Activated naive CD8-positive, alpha-beta T cell treated with anti-CD3 and anti-CD28 coated beads, Interleukin-2, amount 10 ng/mL, durations not matched to agents 7 days and 5 days (primary cell): ENCODE data around the gene GALNT5. TPM values are rescaled to one million over a fixed set of nuclear protein-coding genes. Genes with fewer than 3 reads are reported as not detected.
A peak's percentile ranks its signal among the peaks of the same experiment; 100 is the strongest.
"Not testable (repeated sequence)": the region's sequence is repeated elsewhere in the genome, so short reads cannot be mapped to it uniquely, and the experiment has no call there.

Source experiments
- ATAC-seq: fragments of 150-1000 bp; cut with Tn5 transposase; one replicate; pipeline ENCODE4 v1.10.0; 2021; ENCODE audit warnings: low read depth, moderate library complexity
- POLR2A ChIA-PET: fragments of 350-600 bp; sonication (Branson Sonifier 250); formaldehyde crosslinking; loops from one replicate; lab custom pipeline; 2021; ENCODE audit warnings: antibody characterized with exemption; lab: Charles Lee
- DNase-seq: peaks from one replicate; pipeline ENCODE4 v3.0.0; 2021
- H3K27ac Mint-ChIP-seq: one replicate; pipeline ENCODE4 v1.8.0; 2022; ENCODE audit warnings: mild to moderate bottlenecking, mixed read lengths
- H3K27me3 Mint-ChIP-seq: one replicate; pipeline ENCODE4 v1.8.0; 2022; ENCODE audit warnings: mild to moderate bottlenecking, moderate library complexity, mixed read lengths
- H3K36me3 Mint-ChIP-seq: one replicate; pipeline ENCODE4 v1.8.0; 2021; ENCODE audit warnings: mild to moderate bottlenecking, mixed read lengths
- H3K4me1 Mint-ChIP-seq: one replicate; pipeline ENCODE4 v1.8.0; 2021; ENCODE audit warnings: mixed read lengths
- H3K4me3 Mint-ChIP-seq: one replicate; pipeline ENCODE4 v1.8.0; 2022; ENCODE audit warnings: mild to moderate bottlenecking, moderate library complexity, mixed read lengths
- H3K9me3 Mint-ChIP-seq: one replicate; pipeline ENCODE4 v1.8.0; 2021; ENCODE audit warnings: mixed read lengths
- total RNA-seq, 2 experiments: library from RNA; stranded (reverse); gene quantifications; one replicate each; pipeline ENCODE4 v1.2.3, GENCODE V29; 2021

GALNT5 gene
- total RNA-seq, 2 experiments from 2014 or later: not detected

- peaks cover 45% of the 10 kb centered on the region for H3K4me1 Mint-ChIP-seq
- POLR2A ChIA-PET: interaction anchor here (1.1 to 1.4 kb wide), 2 partner anchors 71 to 107 kb away, joined by 3 to 4 read pairs; no protein-coding TSS in a partner anchor
- DNase-seq (no peak), ATAC-seq (peak; percentile 20)
- peaks cover 5% of the 10 kb centered on the region for H3K36me3 Mint-ChIP-seq
- H3K27me3 Mint-ChIP-seq: no peaks in the 10 kb centered on the region
- no peak overlapping the region for H3K4me3 Mint-ChIP-seq
- H3K27ac Mint-ChIP-seq: no peak overlapping the region
- H3K9me3 Mint-ChIP-seq: no peaks in the 10 kb centered on the region
These were observed 76.0 kb downstream of the GALNT5 start for GRCh38 chr2:157333304-157334047.

- no peaks in the 10 kb centered on the region for H3K27me3 Mint-ChIP-seq
- peaks cover 41% of the 10 kb centered on the region for H3K4me1 Mint-ChIP-seq
- no peak for ATAC-seq
- peak overlapping the region; percentile 31 for H3K4me3 Mint-ChIP-seq
- peak overlapping the region; percentile 34 for H3K27ac Mint-ChIP-seq
- POLR2A ChIA-PET: interaction anchor here (1.1 to 1.2 kb wide), 2 partner anchors 70 to 109 kb away, joined by 4 to 6 read pairs; partner anchors contain the start of gene CYTIP
- DNase-seq: no peak
- peaks cover 8% of the 10 kb centered on the region for H3K36me3 Mint-ChIP-seq
- no peaks in the 10 kb centered on the region for H3K9me3 Mint-ChIP-seq
These were observed 76.8 kb downstream of the GALNT5 start for GRCh38 chr2:157334335-157334734.

GRCh38 chr2:157334797-157335196 lies 77.3 kb downstream of the GALNT5 start:
- H3K4me1 Mint-ChIP-seq: peaks cover 41% of the 10 kb centered on the region
- no peaks in the 10 kb centered on the region for H3K9me3 Mint-ChIP-seq
- POLR2A ChIA-PET: interaction anchor here (1.2 kb wide), 1 partner anchor 109 kb away, joined by 6 read pairs; the partner anchor contains the start of gene CYTIP
- no peak for DNase-seq
- H3K4me3 Mint-ChIP-seq: peak overlapping the region; percentile 26
- H3K27me3 Mint-ChIP-seq: no peaks in the 10 kb centered on the region
- H3K36me3 Mint-ChIP-seq: peaks cover 8% of the 10 kb centered on the region
- no peak for ATAC-seq
- H3K27ac Mint-ChIP-seq: peak overlapping the region; percentile 3

GRCh38 chr2:157336137-157337010 lies 78.9 kb downstream of the GALNT5 start:
- no peak for ATAC-seq
- H3K27ac Mint-ChIP-seq: no peak overlapping the region
- H3K9me3 Mint-ChIP-seq: peaks cover 5% of the 10 kb centered on the region
- H3K4me3 Mint-ChIP-seq: peak overlapping the region; percentile 4
- POLR2A ChIA-PET: interaction anchor here (1.3 to 1.6 kb wide), 3 partner anchors 68 to 141 kb away, joined by 3 to 5 read pairs (median 5); no protein-coding TSS in a partner anchor
- H3K36me3 Mint-ChIP-seq: peaks cover 13% of the 10 kb centered on the region
- H3K4me1 Mint-ChIP-seq: peaks cover 34% of the 10 kb centered on the region
- no peaks in the 10 kb centered on the region for H3K27me3 Mint-ChIP-seq
- no peak for DNase-seq

GRCh38 chr2:157337978-157338377 lies 80.5 kb downstream of the GALNT5 start:
- no peaks in the 10 kb centered on the region for H3K27me3 Mint-ChIP-seq
- H3K4me3 Mint-ChIP-seq: no peak overlapping the region
- H3K36me3 Mint-ChIP-seq: peaks cover 29% of the 10 kb centered on the region
- H3K9me3 Mint-ChIP-seq: peaks cover 21% of the 10 kb centered on the region
- no peak for ATAC-seq
- POLR2A ChIA-PET: no interaction called here
- peaks cover 23% of the 10 kb centered on the region for H3K4me1 Mint-ChIP-seq
- no peak overlapping the region for H3K27ac Mint-ChIP-seq
- DNase-seq: no peak

GRCh38 chr2:157339965-157340655 lies 82.6 kb downstream of the GALNT5 start:
- H3K27me3 Mint-ChIP-seq: no peaks in the 10 kb centered on the region
- peaks cover 37% of the 10 kb centered on the region for H3K9me3 Mint-ChIP-seq
- POLR2A ChIA-PET: no interaction called here
- peaks cover 10% of the 10 kb centered on the region for H3K4me1 Mint-ChIP-seq
- ATAC-seq: no peak
- peaks cover 51% of the 10 kb centered on the region for H3K36me3 Mint-ChIP-seq
- no peak overlapping the region for H3K4me3 Mint-ChIP-seq
- no peak for DNase-seq
- H3K27ac Mint-ChIP-seq: no peak overlapping the region

- H3K27me3 Mint-ChIP-seq, H3K4me1 Mint-ChIP-seq, ATAC-seq, POLR2A ChIA-PET, H3K4me3 Mint-ChIP-seq, DNase-seq, H3K27ac Mint-ChIP-seq: not testable (repeated sequence)
- peaks cover 63% of the 10 kb centered on the region for H3K36me3 Mint-ChIP-seq
- peaks cover 43% of the 10 kb centered on the region for H3K9me3 Mint-ChIP-seq
These were observed 83.9 kb downstream of the GALNT5 start for GRCh38 chr2:157341381-157341780.

- Mint-ChIP-seq H3K36me3 (peaks cover 59% of the 10 kb centered on the region), H3K9me3 (peaks cover 46% of the 10 kb centered on the region), H3K27me3 (no peaks in the 10 kb centered on the region), H3K4me3 (no peak overlapping the region), H3K4me1 (peaks cover 7% of the 10 kb centered on the region), H3K27ac (no peak overlapping the region)
- POLR2A ChIA-PET: no interaction called here
- DNase-seq (no peak), ATAC-seq (no peak)
These were observed 88.3 kb downstream of the GALNT5 start for GRCh38 chr2:157345647-157346389.

GRCh38 chr2:157348291-157348921 lies 90.9 kb downstream of the GALNT5 start:
- Mint-ChIP-seq H3K9me3 (peaks cover 25% of the 10 kb centered on the region), H3K27ac (no peak overlapping the region), H3K36me3 (peaks cover 45% of the 10 kb centered on the region), H3K27me3 (no peaks in the 10 kb centered on the region), H3K4me3 (no peak overlapping the region), H3K4me1 (peaks cover 6% of the 10 kb centered on the region)
- DNase-seq: no peak
- no peak for ATAC-seq
- POLR2A ChIA-PET: no interaction called here

GRCh38 chr2:157349949-157350515 lies 92.5 kb downstream of the GALNT5 start:
- peaks cover 13% of the 10 kb centered on the region for H3K9me3 Mint-ChIP-seq
- H3K27me3 Mint-ChIP-seq: no peaks in the 10 kb centered on the region
- no peak overlapping the region for H3K4me3 Mint-ChIP-seq
- DNase-seq: no peak
- ATAC-seq: no peak
- POLR2A ChIA-PET: no interaction called here
- no peak overlapping the region for H3K27ac Mint-ChIP-seq
- H3K36me3 Mint-ChIP-seq: peaks cover 37% of the 10 kb centered on the region
- H3K4me1 Mint-ChIP-seq: peaks cover 6% of the 10 kb centered on the region

- no peak for DNase-seq
- no peak for ATAC-seq
- Mint-ChIP-seq H3K36me3 (peaks cover 33% of the 10 kb centered on the region), H3K27me3 (no peaks in the 10 kb centered on the region), H3K27ac (no peak overlapping the region), H3K4me3 (no peak overlapping the region), H3K4me1 (peaks cover 5% of the 10 kb centered on the region), H3K9me3 (peaks cover 5% of the 10 kb centered on the region)
- POLR2A ChIA-PET: no interaction called here
These were observed 98.1 kb downstream of the GALNT5 start for GRCh38 chr2:157355618-157356017.

GRCh38 chr2:157359628-157360027 lies 102.1 kb downstream of the GALNT5 start:
- POLR2A ChIA-PET: no interaction called here
- H3K27ac Mint-ChIP-seq: no peak overlapping the region
- H3K4me1 Mint-ChIP-seq: peaks cover 16% of the 10 kb centered on the region
- DNase-seq (no peak), ATAC-seq (no peak)
- H3K4me3 Mint-ChIP-seq: no peak overlapping the region
- no peaks in the 10 kb centered on the region for H3K27me3 Mint-ChIP-seq
- peaks cover 40% of the 10 kb centered on the region for H3K36me3 Mint-ChIP-seq
- H3K9me3 Mint-ChIP-seq: peaks cover 18% of the 10 kb centered on the region
